ENCODE data around the gene LRMDA.

Gene LRMDA

DNA sequence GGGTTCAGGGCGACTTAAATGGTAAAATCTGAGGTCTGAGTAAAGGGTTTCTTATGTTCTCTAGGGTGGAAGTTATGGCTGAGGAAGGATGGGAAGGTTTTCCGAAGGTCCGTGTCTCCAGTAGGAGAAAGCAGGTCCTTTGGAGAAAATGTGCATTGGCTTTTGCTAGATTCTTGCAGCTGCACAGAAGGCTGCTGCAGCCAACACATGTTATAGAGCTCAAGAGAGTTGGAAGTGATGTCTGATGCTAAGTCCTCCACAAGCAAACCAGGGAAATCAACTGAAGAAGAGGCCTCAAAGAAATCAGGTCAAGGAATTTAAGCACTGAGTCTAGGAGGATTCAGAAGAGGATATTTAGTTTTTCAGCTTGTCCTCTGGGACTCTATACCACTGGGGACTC, 404.6 kb downstream of the LRMDA start:
- DNase-seq (ENCODE audit: low spot score), result no peak

DNA sequence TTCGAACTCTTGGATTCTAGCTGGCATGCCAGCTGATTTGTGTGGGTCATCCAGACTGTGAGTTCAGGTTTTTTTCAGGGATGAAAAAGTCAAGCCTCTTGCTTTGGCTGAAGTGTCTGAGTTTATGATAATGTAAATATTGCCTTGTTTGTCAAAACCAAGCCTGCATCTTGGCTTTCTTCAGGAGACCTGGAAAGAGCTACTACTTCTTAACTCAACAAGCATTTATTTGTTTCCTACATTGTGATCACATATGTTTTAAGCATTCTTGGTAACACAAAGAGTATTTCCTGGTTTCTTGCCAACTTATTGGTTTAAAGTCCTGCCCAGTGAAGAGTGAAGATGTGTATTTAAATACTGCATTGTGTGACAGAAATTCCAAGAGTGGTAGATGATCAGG, 407.1 kb downstream of the LRMDA start:
- no peak for DNase-seq (ENCODE audit: low spot score)

DNA sequence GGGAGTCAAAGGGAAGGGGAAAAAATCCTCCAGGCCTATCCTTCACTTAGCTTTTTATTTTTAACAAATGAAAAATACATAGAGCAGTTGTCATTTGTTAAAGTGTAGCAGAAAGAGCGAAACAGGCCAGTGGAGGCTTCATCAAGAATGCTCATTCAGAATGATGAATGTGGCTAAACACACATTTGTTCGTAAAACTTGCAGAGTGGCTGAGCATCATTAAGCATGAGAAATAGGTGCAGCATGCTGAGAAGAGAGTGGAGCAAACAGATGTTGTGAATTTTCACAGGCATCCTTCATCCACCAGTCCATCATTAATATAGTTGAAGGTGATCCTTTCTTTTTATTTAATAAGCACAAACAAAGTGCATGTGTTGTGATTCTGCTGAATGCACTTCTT, 407.6 kb downstream of the LRMDA start:
- no peak for DNase-seq (ENCODE audit: low spot score)

DNA sequence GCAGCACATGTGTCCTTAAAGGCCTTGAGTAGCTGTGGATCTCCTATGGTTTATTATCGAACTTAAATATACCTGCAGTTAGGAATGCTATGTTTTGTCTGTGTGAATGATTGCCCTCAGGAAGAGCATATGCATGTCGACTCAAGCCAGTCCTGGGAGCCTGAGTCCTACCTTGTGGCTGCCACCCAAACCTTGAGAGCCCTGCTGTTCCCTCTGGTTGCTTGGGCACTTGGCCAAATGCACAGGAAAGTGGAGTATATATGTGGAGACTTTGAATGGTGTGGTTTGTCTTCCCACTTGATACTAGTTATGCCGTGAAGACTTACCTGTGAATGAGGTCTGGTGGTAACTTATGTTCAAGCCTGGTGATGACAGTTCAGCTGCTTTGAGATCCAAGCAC, 409.8 kb downstream of the LRMDA start:
- DNase-seq (ENCODE audit: low spot score), result no peak

DNA sequence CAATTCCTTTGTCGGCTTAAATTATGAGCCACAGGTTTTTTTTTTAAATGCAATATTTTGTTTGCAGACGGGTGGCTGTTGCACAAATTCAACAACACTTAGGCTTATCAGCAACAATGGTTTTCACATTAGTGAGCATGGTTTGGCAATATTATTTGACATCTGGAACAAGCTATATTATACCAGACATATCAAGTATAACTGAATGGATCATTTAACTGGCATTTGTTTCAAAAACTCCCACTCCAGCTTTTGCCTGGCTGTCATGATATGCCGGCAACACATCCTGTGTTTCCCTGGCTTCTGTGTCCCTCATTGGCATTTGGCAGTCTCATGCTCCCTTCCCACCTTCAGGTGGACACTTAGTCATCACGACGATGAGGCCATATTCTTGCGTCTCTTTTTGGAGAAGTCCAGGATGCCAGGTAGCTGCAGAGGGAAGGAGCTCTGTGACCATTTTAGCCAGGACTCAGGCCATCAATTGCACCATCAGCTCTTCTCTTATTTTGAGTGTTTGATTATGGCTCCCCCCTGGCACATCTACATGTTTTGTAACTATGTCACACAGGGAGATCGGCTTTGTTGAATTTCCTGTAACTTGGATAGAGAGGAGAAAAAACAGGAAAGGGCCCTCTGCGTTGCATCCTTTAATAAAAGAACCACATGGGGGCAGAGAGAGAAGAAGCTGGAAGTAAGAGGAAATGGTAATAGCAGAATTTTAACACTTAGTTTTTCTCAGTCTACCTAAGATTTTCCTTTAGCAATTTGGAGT, 413.9 kb downstream of the LRMDA start:
- DNase-seq (ENCODE audit: low spot score), result no peak

DNA sequence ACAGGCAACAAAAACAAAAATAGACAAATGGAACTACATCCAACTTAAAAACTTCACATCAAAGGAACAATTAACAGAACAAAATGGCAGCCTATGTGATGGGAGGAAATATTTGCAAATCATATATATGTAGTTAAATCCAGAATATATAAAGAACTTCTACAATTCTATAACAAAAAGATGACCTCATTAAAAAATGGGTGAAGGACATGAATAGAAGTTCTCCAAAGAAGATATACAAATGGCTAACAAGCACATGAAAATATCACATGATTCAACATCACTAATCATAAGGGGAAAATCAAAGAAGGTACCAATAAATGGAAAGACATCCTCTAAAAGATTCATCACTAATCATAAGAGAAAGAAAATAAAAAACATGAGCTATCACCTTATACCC, 416.1 kb downstream of the LRMDA start:
- no peak for DNase-seq (ENCODE audit: low spot score)

DNA sequence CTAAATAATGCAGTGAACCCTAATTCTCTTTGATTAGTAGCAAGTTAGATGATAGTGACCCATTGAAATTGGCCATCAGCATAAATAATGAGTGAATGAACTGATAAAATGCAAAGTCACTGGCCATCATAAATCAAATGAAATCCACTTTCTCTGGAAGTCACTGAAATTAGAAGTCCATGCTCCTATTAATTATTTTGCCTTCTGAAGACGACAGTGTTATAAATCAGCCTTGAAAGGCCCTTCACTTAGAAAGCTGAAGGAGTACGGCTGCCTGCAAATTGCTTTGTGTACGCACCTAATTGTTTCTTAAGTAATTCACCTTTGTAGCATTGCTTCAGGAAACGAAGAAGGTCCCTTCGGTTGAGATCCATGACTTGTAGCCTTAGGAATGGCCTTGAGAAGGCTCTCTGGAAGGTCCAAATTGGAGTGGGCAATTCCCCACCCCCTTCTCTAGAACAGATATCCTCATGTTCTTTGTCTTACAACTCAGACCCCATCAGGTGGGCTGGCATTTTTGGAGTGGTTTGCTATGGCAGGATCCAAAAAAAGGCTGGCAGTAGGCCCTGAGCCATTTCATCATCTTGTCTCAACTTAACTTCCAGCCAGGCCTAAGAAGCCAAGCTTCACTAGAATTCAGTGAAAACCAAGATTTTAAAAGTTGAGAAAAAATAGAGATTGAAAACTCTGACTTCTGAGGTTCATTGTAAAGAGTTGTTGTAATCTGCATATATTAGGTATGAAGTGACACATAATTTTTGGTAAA, 420.3 kb downstream of the LRMDA start:
- DNase-seq (ENCODE audit: low spot score), result no peak

DNA sequence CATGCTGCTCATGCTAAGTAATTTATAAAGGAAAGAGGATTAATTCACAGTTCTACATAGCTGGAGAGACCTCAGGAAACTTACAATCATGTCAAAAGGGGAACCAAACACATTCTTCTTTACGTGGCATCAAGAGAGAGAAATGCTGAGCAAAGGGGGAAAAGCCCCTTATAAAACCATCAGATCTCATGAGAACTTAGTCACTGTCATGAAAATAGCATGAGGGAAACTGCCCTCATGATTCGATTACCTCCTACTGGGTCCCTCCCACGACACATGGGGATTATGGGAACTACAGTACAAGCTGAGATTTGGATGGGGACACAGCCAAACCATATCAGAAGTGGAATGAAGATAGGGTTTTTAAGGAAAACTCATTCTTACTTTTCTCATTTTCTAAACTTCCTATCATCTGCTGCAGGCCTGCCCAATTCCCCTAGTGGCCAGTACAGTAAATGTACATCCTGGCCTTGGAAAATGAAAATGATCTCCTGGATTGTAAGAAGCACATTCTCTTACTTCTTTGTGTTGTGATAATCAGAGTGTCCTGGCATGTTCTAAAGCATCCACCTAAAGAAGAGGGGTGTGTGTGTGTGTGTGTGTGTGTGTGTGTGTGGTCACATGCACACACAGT, 421.5 kb downstream of the LRMDA start:
- DNase-seq (ENCODE audit: low spot score), result no peak

DNA sequence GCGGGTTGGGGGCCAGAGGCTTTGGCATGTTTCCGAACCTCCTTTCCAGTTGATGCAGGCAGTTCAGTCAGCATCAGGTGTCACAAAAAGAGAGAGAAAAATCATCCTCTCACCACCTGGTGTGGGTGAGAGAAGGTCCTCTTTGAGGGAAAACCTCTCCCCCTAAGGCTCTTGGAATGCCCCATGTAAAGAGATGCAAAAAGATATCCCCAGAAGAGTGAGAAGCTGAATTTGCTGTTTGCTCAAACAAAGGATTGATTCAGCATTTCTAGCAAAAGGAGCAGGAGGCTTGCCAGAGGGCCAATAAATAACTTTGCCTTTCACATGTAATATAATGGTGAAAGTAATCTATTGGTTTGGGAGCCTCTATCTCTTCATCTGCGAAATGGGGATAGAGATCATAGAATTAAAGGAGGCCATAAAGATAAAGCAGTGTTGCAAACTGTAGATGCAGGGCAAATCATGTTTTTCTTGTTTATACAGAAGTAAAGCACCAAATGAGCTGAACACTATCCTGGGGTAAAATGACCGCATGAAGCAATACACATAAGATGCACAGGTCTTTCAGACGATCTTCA, 425.9 kb downstream of the LRMDA start:
- no peak for DNase-seq (ENCODE audit: low spot score)

DNA sequence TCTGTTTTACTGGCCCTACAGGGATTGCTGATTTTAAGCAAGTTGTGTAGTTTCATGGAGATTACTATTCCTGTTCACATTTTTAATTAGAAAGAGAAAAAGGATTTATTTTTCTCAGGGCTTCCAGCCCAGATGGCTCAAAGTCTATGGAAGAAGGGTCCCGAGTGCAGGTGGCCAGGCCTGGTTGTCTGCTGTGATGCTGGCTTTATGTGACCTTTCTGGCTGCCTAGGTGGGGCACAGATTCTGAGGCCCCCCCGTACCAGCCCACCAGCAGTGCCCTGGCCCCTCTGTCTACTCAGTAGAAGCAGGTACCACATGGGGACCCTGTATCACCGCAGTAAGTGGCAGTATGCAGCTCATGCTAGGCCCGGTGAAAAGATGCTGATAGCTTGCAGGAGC, 426.5 kb downstream of the LRMDA start:
- DNase-seq (ENCODE audit: low spot score), result no peak

DNA sequence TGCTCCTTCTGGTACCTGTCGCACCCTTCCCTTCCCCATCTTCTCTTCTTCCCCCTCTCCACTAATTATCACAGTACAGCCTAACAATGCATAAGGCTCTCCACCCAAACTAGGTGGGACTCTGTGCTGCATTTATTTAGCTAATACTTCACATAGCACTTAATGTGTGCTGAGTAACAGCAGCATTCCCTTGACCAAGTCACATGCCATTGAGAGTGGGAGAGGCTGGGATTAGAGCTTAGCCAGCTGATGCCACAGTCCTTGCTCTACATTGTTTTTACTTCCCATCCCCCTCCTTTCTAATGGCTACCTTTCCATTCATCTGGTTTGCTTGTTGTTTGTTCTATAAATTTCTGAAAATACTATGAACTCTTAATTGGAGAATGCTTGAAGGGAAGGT, 426.9 kb downstream of the LRMDA start:
- DNase-seq (ENCODE audit: low spot score), result no peak

DNA sequence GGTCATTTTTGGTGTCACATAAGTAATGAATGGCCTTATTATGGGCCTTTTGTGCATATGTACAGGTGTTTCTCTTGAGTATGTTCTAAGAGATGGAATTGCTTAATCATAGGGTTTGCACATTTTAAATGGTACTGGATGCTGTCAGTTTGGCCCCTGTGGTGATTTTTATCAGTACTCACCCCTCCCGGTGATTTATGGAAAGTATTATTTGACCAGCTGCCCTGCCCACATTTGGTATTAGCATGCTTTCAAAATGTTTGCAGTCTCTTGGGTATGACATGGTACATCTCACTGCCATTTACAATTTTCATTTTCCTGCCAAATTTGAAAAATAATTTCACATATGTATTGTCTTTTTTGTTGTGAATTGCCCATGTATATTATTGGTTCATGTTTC, 427.7 kb downstream of the LRMDA start:
- DNase-seq (ENCODE audit: low spot score), result no peak

DNA sequence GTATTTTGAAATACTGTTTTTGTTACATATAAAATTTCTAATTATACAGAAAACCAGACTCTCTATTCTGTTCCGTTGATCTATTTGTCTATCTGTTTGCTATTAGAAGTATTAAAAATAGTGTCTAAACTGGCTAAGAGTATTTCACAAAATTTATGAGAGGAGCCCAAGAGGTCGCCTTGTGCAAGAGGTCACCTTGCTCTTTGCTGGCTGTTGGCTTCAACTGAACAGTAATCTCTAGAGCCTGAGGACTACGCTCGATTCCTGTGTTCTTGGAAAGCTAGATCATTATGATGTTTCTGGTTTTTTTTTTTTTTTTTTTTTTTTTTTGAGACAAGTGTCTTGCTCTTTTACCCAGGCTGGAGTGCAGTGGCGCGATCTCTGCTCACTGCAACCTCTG, 428.6 kb downstream of the LRMDA start:
- no peak for DNase-seq (ENCODE audit: low spot score)

DNA sequence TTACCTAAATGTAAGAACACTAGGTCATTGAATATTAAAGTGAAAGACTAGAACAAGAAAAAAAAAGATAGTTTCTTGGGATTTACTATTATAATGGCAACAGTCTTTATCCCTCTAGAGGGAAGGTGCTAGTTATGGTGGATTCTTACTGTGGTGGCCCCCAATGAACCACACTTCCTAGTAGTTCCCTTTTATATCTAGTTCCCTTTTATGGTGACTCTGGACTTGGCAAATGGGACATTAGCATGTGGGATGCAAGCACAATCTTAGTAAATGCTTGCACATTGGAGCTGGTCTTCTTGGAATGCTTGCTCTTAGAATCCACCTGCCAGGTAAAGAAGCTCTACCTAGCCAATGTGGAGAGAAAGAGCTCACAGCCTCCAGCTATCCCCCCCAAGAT, 430.2 kb downstream of the LRMDA start:
- no peak for DNase-seq (ENCODE audit: low spot score)

DNA sequence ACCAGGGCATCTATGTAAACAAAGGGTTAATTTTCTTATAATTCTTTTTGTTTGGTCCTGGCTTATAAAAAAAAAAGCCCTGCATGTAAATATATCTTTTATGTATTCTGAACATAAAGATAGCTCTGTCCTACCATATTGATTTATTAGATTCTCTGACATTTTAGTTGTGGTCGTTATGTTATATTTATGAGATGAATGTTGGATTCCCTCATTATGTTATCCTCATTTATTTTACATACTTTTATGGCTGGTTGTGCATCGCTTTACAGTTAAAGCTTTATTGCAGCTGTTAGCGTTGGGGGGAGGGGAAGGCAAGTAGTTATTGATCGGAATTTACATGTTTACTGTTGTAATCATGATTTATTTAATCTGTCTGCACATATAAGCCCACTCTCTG, 431.5 kb downstream of the LRMDA start:
- no peak for DNase-seq (ENCODE audit: low spot score)

DNA sequence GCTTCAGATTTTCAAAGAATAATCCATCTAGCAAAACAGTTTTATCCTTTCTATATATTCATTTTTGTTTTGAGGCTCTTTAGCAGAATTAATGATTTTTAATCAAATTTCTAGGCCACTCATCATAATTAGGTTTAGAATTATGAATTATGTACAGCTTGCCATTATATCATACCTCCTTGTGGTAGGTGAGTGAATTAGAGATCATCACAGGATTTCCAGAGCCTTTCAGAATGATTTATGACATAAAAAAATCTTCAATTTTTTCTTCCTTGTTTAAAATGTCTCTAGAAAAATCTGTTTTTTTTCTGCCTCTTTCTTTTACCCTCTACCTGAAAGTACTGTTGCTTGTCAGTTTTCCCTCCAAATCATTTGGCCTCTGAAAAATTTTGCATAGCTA, 433.3 kb downstream of the LRMDA start:
- DNase-seq (ENCODE audit: low spot score), result no peak

DNA sequence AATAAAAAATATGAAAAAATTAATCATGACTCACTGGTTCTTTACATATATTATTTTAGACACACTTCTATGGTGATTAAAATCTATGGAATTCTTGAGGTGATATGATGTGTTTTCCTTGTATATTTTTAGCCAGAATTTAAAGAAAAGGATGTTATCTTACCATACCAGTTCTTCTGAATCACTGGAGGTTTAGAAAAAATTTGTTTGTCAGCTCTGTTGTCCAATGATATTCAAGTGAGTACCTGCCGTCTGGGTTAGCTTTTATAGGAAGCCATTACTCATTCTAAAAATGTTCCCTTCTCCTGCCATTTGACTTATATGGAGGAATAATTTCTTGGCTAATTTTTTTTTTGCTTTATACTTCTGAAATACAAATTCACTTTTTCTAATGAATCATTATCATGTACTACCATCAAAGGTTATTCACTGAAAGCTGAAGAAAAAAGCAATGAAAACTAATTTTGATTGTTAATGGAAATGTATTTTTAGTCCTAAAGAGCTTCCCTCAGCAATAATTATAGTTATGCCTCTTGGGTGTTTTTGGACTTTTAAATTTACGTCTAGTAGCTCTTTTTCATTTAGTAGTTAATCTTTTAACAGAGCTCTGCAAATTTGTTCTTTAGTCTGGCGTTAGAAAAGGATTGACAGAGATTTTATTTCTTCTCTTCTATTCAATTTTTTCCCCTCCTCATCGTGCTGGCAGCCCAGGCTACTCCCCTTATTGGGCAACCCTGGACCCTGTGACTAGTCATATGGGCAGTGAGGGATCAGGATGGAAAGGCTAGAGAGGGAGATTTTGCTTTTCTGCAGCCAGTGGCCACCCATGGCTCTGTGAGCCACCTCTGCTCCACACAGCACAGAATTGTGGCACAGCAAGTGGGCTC, 434.2 kb downstream of the LRMDA start:
- DNase-seq (ENCODE audit: low spot score), result no peak

DNA sequence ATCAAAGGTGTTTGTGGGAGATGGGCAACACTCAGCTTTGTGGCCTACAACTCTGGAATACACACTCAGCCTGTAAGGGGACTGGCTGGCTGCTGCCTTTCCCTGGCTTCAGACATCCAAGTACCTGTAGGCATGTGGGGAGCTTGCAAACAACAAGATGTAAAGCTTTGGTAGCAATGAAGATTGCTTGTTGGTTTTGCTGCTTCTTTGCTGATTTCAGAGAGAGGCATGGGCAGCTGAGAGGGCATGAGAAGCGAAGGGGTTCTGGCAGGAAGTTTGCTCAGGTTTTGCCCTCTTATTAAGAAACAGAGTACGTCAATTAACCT, 434.8 kb downstream of the LRMDA start:
- no peak for DNase-seq (ENCODE audit: low spot score)

DNA sequence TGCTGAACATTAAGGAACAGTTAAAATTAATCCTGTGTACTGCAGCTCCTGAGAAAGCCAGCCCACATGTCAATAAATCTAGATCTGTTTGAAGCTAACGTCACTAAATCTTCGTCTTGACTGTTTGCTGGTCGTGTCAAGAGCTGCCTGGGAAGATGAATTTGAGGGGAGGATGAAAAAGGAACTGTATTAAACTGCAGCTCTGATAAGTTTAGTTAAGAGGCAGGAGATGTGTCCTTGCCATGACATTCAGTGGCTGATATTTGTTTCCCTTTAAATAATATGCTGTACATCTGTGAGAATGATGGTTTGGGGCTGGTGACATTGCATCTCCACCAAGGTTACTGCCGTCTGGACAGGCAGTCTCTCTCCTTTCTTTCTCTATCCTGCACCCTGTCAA, 435.3 kb downstream of the LRMDA start:
- no peak for DNase-seq (ENCODE audit: low spot score)

DNA sequence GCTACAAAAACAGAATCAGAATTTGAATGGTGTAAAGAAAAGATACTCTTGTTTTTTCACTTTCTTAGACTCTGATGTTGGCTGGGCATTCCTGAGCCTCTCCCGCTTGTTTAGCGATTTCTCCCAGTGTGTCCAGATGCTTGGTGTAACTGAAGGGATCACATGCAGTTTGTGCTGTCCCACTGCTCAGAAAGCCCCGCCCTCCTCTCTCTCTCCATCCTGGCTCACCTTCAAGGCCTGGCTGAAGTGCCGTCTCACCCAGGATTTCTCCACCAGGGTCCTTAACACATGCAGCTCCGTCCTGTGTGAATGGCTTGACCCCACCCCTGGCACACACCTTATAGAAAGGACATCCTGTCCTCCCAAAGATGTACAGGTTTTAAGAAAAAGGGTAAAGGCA, 437.1 kb downstream of the LRMDA start:
- DNase-seq (ENCODE audit: low spot score), result no peak

DNA sequence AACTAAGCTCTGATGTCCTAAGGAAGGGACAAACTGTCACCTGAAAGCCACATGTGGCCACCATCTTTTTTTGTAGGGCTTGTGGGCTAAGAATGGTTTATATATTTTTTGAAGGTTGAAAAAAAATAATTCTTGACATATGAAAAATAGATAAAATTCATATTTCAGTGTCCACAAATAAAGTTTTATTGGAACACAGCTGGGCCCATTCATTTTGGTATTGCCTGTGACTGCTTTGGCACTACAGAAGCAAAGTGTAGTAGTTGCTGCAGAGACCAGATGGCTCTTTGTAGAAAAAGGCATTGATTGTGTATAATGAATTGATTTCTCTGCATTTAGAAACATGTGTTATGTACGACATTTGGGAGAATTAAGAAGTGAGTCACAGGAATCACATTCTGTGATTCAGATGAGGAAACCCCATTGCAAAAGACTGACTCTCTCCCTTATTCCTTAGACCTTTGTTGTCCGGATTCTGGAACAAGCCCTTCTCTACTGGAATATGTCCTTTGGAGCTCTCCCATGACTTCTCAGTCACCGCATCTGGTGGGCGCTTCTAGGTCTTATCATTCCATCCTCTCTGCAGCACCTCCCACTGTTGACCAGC, 438.7 kb downstream of the LRMDA start:
- no peak for DNase-seq (ENCODE audit: low spot score)

DNA sequence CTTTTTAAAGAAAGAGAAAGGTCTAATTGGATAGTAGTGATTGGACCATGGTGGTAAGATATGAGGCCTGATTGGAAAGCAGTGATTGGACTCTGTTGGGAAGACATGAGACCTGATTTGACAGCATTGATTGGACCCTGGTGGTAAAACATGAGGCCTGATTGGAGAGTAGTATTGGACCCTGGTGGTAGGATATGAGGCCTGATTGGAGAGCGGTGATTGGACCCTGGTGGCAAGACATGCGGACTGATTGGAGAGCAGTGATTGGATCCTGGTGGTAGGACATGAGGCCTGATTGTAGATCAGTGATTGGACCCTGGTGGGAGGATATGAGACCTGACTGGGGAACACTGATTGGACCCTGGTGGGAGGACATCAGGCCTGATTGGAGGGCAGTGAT, 444.3 kb downstream of the LRMDA start:
- no peak for DNase-seq (ENCODE audit: low spot score)

Measured in ecto neural progenitor cell (in vitro differentiated cells).